Measurements from ENCODE around the gene GALNT9.

The GALNT9 gene

GRCh38 chr12:132239392-132239791 is 90.0 kb downstream of the GALNT9 start:
- ChIA-PET POLR2A (no interaction called here), CTCF (no interaction called here)
- TF ChIP-seq CTBP1 (IDR thresholded peaks at IDR 0.05; ENCODE audit: borderline replicate concordance) (peak; percentile 54; the same call in 1 of the 2 replicates), SP1 (IDR thresholded peaks at IDR 0.05) (no peak), BHLHE40 (IDR thresholded peaks at IDR 0.05; ENCODE audit: borderline replicate concordance) (no peak)
- DNase-seq (ENCODE audit: extremely low spot score): no peak

GRCh38 chr12:132238884-132239283 is 90.5 kb downstream of the GALNT9 start:
- POLR2A ChIA-PET: no interaction called here
- CTCF ChIA-PET: no interaction called here
- TF ChIP-seq TARDBP (IDR thresholded peaks at IDR 0.05) (no peak), SP1 (IDR thresholded peaks at IDR 0.05) (no peak), SUZ12 (IDR thresholded peaks at IDR 0.05) (no peak), L3MBTL2 (conservative IDR thresholded peaks at IDR 0.05) (no peak), CTBP1 (IDR thresholded peaks at IDR 0.05; ENCODE audit: borderline replicate concordance) (no peak), ARNT (IDR thresholded peaks at IDR 0.05) (no peak), NFRKB (IDR thresholded peaks at IDR 0.05) (no peak), ZNF384 (IDR thresholded peaks at IDR 0.05) (no peak), HDGF (IDR thresholded peaks at IDR 0.05; ENCODE audit: borderline replicate concordance) (no peak), FOXM1 (IDR thresholded peaks at IDR 0.05; ENCODE audit: borderline replicate concordance) (no peak), LEF1 (IDR thresholded peaks at IDR 0.05; ENCODE audit: borderline replicate concordance) (no peak), PKNOX1 (IDR thresholded peaks at IDR 0.05) (no peak), FOXK2 (IDR thresholded peaks at IDR 0.05) (no peak)
- DNase-seq (ENCODE audit: extremely low spot score): no peak

- ChIA-PET CTCF (no interaction called here), POLR2A (no interaction called here)
- TF ChIP-seq FOXM1 (IDR thresholded peaks at IDR 0.05; ENCODE audit: borderline replicate concordance) (no peak), LEF1 (IDR thresholded peaks at IDR 0.05; ENCODE audit: borderline replicate concordance) (no peak), PKNOX1 (IDR thresholded peaks at IDR 0.05) (peak; percentile 85), TARDBP (IDR thresholded peaks at IDR 0.05) (no peak), L3MBTL2 (conservative IDR thresholded peaks at IDR 0.05) (no peak)
- peak; percentile 44 for DNase-seq (ENCODE audit: extremely low spot score)
Measured at GRCh38 chr12:132238488-132238854, 90.9 kb downstream of the GALNT9 start.

GRCh38 chr12:132237772-132238487 is 91.5 kb downstream of the GALNT9 start:
- CTCF ChIA-PET: no interaction called here

GRCh38 chr12:132236930-132237771 is 92.2 kb downstream of the GALNT9 start:
- DNase-seq (ENCODE audit: extremely low spot score): no peak
- TF ChIP-seq FOXA1 (IDR thresholded peaks at IDR 0.05) (no peak), HDGF (IDR thresholded peaks at IDR 0.05; ENCODE audit: borderline replicate concordance) (no peak), FOXM1 (IDR thresholded peaks at IDR 0.05; ENCODE audit: borderline replicate concordance) (no peak), ZNF384 (IDR thresholded peaks at IDR 0.05) (no peak), L3MBTL2 (conservative IDR thresholded peaks at IDR 0.05) (no peak), SP1 (IDR thresholded peaks at IDR 0.05) (no peak), NFRKB (IDR thresholded peaks at IDR 0.05) (no peak), CTBP1 (IDR thresholded peaks at IDR 0.05; ENCODE audit: borderline replicate concordance) (peak; percentile 58; the same call in 1 of the 2 replicates)
- ChIA-PET POLR2A (no interaction called here), CTCF (no interaction called here)

More at GRCh38 chr12:132237772-132238487, 91.5 kb downstream of the GALNT9 start:
- TF ChIP-seq FOXK2 (IDR thresholded peaks at IDR 0.05): no peak
- no peak for TF ChIP-seq L3MBTL2 (conservative IDR thresholded peaks at IDR 0.05)
- TF ChIP-seq FOXA1 (IDR thresholded peaks at IDR 0.05): no peak
- no peak for TF ChIP-seq BHLHE40 (IDR thresholded peaks at IDR 0.05; ENCODE audit: borderline replicate concordance)
- TF ChIP-seq LEF1 (IDR thresholded peaks at IDR 0.05; ENCODE audit: borderline replicate concordance): no peak
- no peak for TF ChIP-seq SUZ12 (IDR thresholded peaks at IDR 0.05)
- DNase-seq (ENCODE audit: extremely low spot score): no peak
- POLR2A ChIA-PET: no interaction called here

- DNase-seq (ENCODE audit: extremely low spot score): no peak
- ChIA-PET CTCF (no interaction called here), POLR2A (no interaction called here)
- TF ChIP-seq FOXK2 (IDR thresholded peaks at IDR 0.05) (no peak), ELF4 (IDR thresholded peaks at IDR 0.05) (no peak), HDGF (IDR thresholded peaks at IDR 0.05; ENCODE audit: borderline replicate concordance) (no peak), BHLHE40 (IDR thresholded peaks at IDR 0.05; ENCODE audit: borderline replicate concordance) (no peak), FOXA1 (IDR thresholded peaks at IDR 0.05) (no peak), SUZ12 (IDR thresholded peaks at IDR 0.05) (no peak), TARDBP (IDR thresholded peaks at IDR 0.05) (no peak), LEF1 (IDR thresholded peaks at IDR 0.05; ENCODE audit: borderline replicate concordance) (no peak), PKNOX1 (IDR thresholded peaks at IDR 0.05) (no peak), ARNT (IDR thresholded peaks at IDR 0.05) (no peak), CTBP1 (IDR thresholded peaks at IDR 0.05; ENCODE audit: borderline replicate concordance) (no peak), FOXM1 (IDR thresholded peaks at IDR 0.05; ENCODE audit: borderline replicate concordance) (no peak), ZNF384 (IDR thresholded peaks at IDR 0.05) (no peak), NFRKB (IDR thresholded peaks at IDR 0.05) (no peak)
Measured at GRCh38 chr12:132236129-132236929, 93.1 kb downstream of the GALNT9 start.

Data from HEK293T (cell line).